Measurements from ENCODE around the gene PIPOX. TPM values are rescaled to one million over a fixed set of nuclear protein-coding genes. Genes with fewer than 3 reads are reported as not detected.

The PIPOX gene
- total and polyA plus RNA-seq, 2 of the 13 experiments (the other 11 are each of a cell fraction or from before 2014, with no cell fraction given): 87.3 to 154 TPM

GRCh38 chr17:29042679-29043538, at the start of gene PIPOX (continued):
- TF ChIP-seq ZNF256 (CRISPR knock-in tag; conservative IDR thresholded peaks at IDR 0.05) (no peak), ZNF619 (CRISPR knock-in tag; IDR thresholded peaks at IDR 0.05) (peak; percentile 70; the same call in 1 of the 2 replicates), ELF3 (CRISPR knock-in tag; IDR thresholded peaks at IDR 0.05) (peak; percentile 43; the same call in 1 of the 2 replicates), PITX1 (CRISPR knock-in tag; IDR thresholded peaks at IDR 0.05) (peak; percentile 76; the same call in 1 of the 2 replicates), ZNF878 (CRISPR knock-in tag; IDR thresholded peaks at IDR 0.05) (peak; percentile 34; the same call in 1 of the 2 replicates), GTF3A (CRISPR knock-in tag; conservative IDR thresholded peaks at IDR 0.05) (no peak), U2AF1 (optimal IDR thresholded peaks at IDR 0.05; ENCODE audit: low read depth, low read length) (no peak), HNF4A (CRISPR knock-in tag; IDR thresholded peaks at IDR 0.05) (peak; percentile 95), NAIF1 (CRISPR knock-in tag; IDR thresholded peaks at IDR 0.05; ENCODE audit: borderline replicate concordance) (peak; percentile 67; the same call in 1 of the 2 replicates), PHF21A (CRISPR knock-in tag; IDR thresholded peaks at IDR 0.05) (peak; percentile 86), RXRA (CRISPR knock-in tag; IDR thresholded peaks at IDR 0.05) (peak; percentile 89), ZBTB39 (CRISPR knock-in tag; IDR thresholded peaks at IDR 0.05) (no peak), ARHGAP35 (CRISPR knock-in tag; IDR thresholded peaks at IDR 0.05; ENCODE audit: borderline replicate concordance) (peak; percentile 18; the same call in 1 of the 2 replicates), HDAC1 (CRISPR knock-in tag; IDR thresholded peaks at IDR 0.05) (peak; percentile 70), TBX2 (CRISPR knock-in tag; IDR thresholded peaks at IDR 0.05; ENCODE audit: borderline replicate concordance) (peak; percentile 94), ZNF550 (CRISPR knock-in tag; IDR thresholded peaks at IDR 0.05; ENCODE audit: borderline replicate concordance) (no peak), FOXK1 (CRISPR knock-in tag; IDR thresholded peaks at IDR 0.05; ENCODE audit: borderline replicate concordance, low read depth) (peak; percentile 15; the same call in 1 of the 2 replicates), MYC (CRISPR knock-in tag; IDR thresholded peaks at IDR 0.05; ENCODE audit: borderline replicate concordance) (peak; percentile 77; the same call in 1 of the 2 replicates), POGK (CRISPR knock-in tag; conservative IDR thresholded peaks at IDR 0.05) (no peak), FOXK2 (IDR thresholded peaks at IDR 0.05) (no peak), ZNF333 (CRISPR knock-in tag; IDR thresholded peaks at IDR 0.05; ENCODE audit: borderline replicate concordance) (peak; percentile 94), MAFF (IDR thresholded peaks at IDR 0.05; ENCODE audit: low read depth, low read length) (peak; percentile 3; the same call in 1 of the 2 replicates)
- TF ChIP-seq, protein P1, sequence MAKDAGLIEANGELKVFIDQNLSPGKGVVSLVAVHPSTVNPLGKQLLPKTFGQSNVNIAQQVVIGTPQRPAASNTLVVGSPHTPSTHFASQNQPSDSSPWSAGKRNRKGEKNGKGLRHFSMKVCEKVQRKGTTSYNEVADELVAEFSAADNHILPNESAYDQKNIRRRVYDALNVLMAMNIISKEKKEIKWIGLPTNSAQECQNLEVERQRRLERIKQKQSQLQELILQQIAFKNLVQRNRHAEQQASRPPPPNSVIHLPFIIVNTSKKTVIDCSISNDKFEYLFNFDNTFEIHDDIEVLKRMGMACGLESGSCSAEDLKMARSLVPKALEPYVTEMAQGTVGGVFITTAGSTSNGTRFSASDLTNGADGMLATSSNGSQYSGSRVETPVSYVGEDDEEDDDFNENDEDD (CRISPR knock-in tag; IDR thresholded peaks at IDR 0.05; ENCODE audit: borderline replicate concordance): peak; percentile 80; the same call in 1 of the 2 replicates
